Lung (tissue), 12 donors: Measurements from ENCODE around the gene SCN5A. TPM values are rescaled to one million over a fixed set of nuclear protein-coding genes. Genes with fewer than 3 reads are reported as not detected.

Experiments used
- ATAC-seq: fragments of 200-7000 bp; cut with Tn5 transposase; one replicate; pipeline ENCODE4 v1.9.1; 2020; ENCODE audit warnings: moderate number of reproducible peaks; ENCODE audit not compliant: insufficient read depth, low FRiP score
- DNase-seq, 3 donors: peaks; one replicate each; pipeline ENCODE4 v3.0.0-alpha.2; 2013 to 2017
- H3K27ac ChIP-seq, 2 donors: one replicate each; pipeline ENCODE4 v1.5.1; 2013; ENCODE audit warnings: mild to moderate bottlenecking in 2 of 2, moderate library complexity in 2 of 2, control low read depth in 1 of 2, inconsistent platforms in 1 of 2, low read depth in 1 of 2, low read length in 1 of 2
- H3K27me3 ChIP-seq, 3 donors: one replicate each; pipeline ENCODE4 v1.5.1; 2013; ENCODE audit warnings: low read length in 2 of 3; ENCODE audit not compliant: control insufficient read depth in 3 of 3, insufficient read depth in 3 of 3
- H3K36me3 ChIP-seq, 4 donors: one replicate each; pipeline ENCODE4 v1.5.1; 2013; ENCODE audit warnings: low read length in 4 of 4, mild to moderate bottlenecking in 1 of 4, moderate library complexity in 1 of 4; ENCODE audit not compliant: control insufficient read depth in 4 of 4, insufficient read depth in 4 of 4
- H3K4me1 ChIP-seq, 5 donors: one replicate each; pipeline ENCODE4 v1.5.1; 2013; ENCODE audit warnings: low read length in 5 of 5, mild to moderate bottlenecking in 2 of 5, moderate library complexity in 1 of 5; ENCODE audit not compliant: control insufficient read depth in 5 of 5, insufficient read depth in 5 of 5
- H3K4me3 ChIP-seq: one replicate; pipeline ENCODE4 v1.5.1; 2013; ENCODE audit warnings: mild to moderate bottlenecking, control low read depth, moderate library complexity
- H3K9ac ChIP-seq, 2 donors: one replicate each; pipeline ENCODE4 v1.5.1; 2013; ENCODE audit warnings: low read length in 2 of 2, control low read depth in 1 of 2; ENCODE audit not compliant: insufficient read depth in 1 of 2
- H3K9me3 ChIP-seq, 4 donors: one replicate each; pipeline ENCODE4 v1.5.1; 2013; ENCODE audit warnings: low read length in 3 of 4, mild to moderate bottlenecking in 1 of 4, moderate library complexity in 1 of 4; ENCODE audit not compliant: control insufficient read depth in 4 of 4, insufficient read depth in 3 of 4
- WGBS, 2 donors: extraction: QIAGEN DNeasy Blood & Tissue Kit; methylation state at CpG; one replicate each; pipeline ENCODE4 v1.1.7; 2013; 5-methylcytosine and 5-hydroxymethylcytosine counted together
- polyA plus RNA-seq, 2 donors: library from polyadenylated mRNA; stranded (reverse); fragments of 200-250 nt; gene quantifications; one replicate each; pipeline ENCODE4 v1.2.1, GENCODE V29; 2013
- total RNA-seq, 2 donors: library from RNA; depleted of rRNA in 1 of 2; stranded (reverse); fragments of >200 nt in 1 of 2; gene quantifications; one replicate each; pipeline ENCODE4 v1.2.1, GENCODE V29; 2014 to 2021
- TF ChIP-seq, protein P1 (sequence below): IDR thresholded peaks from 2 replicates; pipeline ENCODE4 v1.5.1; 2012; ENCODE audit warnings: mild to moderate bottlenecking; ENCODE audit errors: control extremely low read depth, extremely low read depth
- donor health status: control.
- donor health status: control.
- donor health status: Bipolar disorder and iron deficiency.
- donor health status: healthy.
- donor health status: DM: yes; HTN: yes; CAD: no.

The SCN5A gene
- total and polyA plus RNA-seq, 4 donors: 0.02 to 2.5 (median 0.37) TPM

GRCh38 chr3:38560996-38561717 lies 88.3 kb downstream of the SCN5A start:
- DNase-seq (no peak), ATAC-seq (no peak)
- H3K36me3 ChIP-seq: peaks cover 0 to 3% (median 0%) of the 10 kb centered on the region in 4 donors
- no peak overlapping the region for H3K9ac ChIP-seq
- TF ChIP-seq, protein P1, sequence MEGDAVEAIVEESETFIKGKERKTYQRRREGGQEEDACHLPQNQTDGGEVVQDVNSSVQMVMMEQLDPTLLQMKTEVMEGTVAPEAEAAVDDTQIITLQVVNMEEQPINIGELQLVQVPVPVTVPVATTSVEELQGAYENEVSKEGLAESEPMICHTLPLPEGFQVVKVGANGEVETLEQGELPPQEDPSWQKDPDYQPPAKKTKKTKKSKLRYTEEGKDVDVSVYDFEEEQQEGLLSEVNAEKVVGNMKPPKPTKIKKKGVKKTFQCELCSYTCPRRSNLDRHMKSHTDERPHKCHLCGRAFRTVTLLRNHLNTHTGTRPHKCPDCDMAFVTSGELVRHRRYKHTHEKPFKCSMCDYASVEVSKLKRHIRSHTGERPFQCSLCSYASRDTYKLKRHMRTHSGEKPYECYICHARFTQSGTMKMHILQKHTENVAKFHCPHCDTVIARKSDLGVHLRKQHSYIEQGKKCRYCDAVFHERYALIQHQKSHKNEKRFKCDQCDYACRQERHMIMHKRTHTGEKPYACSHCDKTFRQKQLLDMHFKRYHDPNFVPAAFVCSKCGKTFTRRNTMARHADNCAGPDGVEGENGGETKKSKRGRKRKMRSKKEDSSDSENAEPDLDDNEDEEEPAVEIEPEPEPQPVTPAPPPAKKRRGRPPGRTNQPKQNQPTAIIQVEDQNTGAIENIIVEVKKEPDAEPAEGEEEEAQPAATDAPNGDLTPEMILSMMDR: no peak
- WGBS, 2 donors: 85 to 91% methylated on average over 7 of the region's 7 CpGs
- no peak overlapping the region for H3K27ac ChIP-seq
- no peaks in the 10 kb centered on the region for H3K27me3 ChIP-seq
- H3K9me3 ChIP-seq: no peaks in the 10 kb centered on the region
- H3K4me1 ChIP-seq: no peaks in the 10 kb centered on the region
- H3K4me3 ChIP-seq: no peak overlapping the region

GRCh38 chr3:38560284-38560683 lies 89.2 kb downstream of the SCN5A start:
- Histone ChIP-seq H3K4me1 (no peaks in the 10 kb centered on the region), H3K27ac (no peak overlapping the region), H3K27me3 (no peaks in the 10 kb centered on the region), H3K9ac (no peak overlapping the region), H3K36me3 (peaks cover 0 to 3% (median 0%) of the 10 kb centered on the region in 4 donors), H3K4me3 (no peak overlapping the region), H3K9me3 (no peaks in the 10 kb centered on the region)
- TF ChIP-seq, protein P1: no peak
- ATAC-seq (no peak), DNase-seq (no peak)
- WGBS, 2 donors: 94 to 95% methylated on average over 6 of the region's 6 CpGs

- no peak for ATAC-seq
- Histone ChIP-seq H3K9ac (no peak overlapping the region), H3K4me1 (no peaks in the 10 kb centered on the region), H3K9me3 (no peaks in the 10 kb centered on the region), H3K27me3 (no peaks in the 10 kb centered on the region), H3K27ac (no peak overlapping the region), H3K4me3 (no peak overlapping the region), H3K36me3 (peaks cover 0 to 3% (median 0%) of the 10 kb centered on the region in 4 donors)
- TF ChIP-seq, protein P1: no peak
- 73 to 76% methylated on average over 1 of the region's 1 CpG for WGBS, 2 donors
- DNase-seq: no peak
These were observed 90.6 kb downstream of the SCN5A start for GRCh38 chr3:38558864-38559263.
